HG02588 (cell line): ENCODE data around the gene RARA.

Experiments
- ATAC-seq: cut with Tn5 transposase; IDR thresholded peaks from one replicate; pipeline ENCODE4 v1.9.1; 2021; ENCODE audit warnings: mild to moderate bottlenecking, moderate library complexity; ENCODE audit not compliant: unreplicated experiment

The RARA gene

GRCh38 chr17:40327244-40327729 lies 18.3 kb downstream of the RARA start:
- no peak for ATAC-seq

- ATAC-seq: no peak
These were observed 18.9 kb downstream of the RARA start for GRCh38 chr17:40327735-40328385.

GRCh38 chr17:40328386-40328766 lies 19.4 kb downstream of the RARA start:
- no peak for ATAC-seq

GRCh38 chr17:40329839-40330794 lies 21.1 kb downstream of the RARA start:
- ATAC-seq: no peak

- ATAC-seq: no peak
These were observed 22.0 kb downstream of the RARA start for GRCh38 chr17:40330850-40331470.

- ATAC-seq: no peak
These were observed 23.0 kb downstream of the RARA start for GRCh38 chr17:40331743-40332641.

- no peak for ATAC-seq
These were observed 24.9 kb downstream of the RARA start for GRCh38 chr17:40333781-40334448.

GRCh38 chr17:40335620-40336019 lies 26.6 kb downstream of the RARA start:
- ATAC-seq: no peak

- ATAC-seq: no peak
These were observed 28.4 kb downstream of the RARA start for GRCh38 chr17:40337351-40337750.

GRCh38 chr17:40338058-40338457 lies 29.1 kb downstream of the RARA start:
- ATAC-seq: no peak

GRCh38 chr17:40338941-40339649 lies 30.1 kb downstream of the RARA start:
- no peak for ATAC-seq

- ATAC-seq: no peak
These were observed 31.3 kb downstream of the RARA start for GRCh38 chr17:40340327-40340726.

GRCh38 chr17:40340880-40341807 lies 32.2 kb downstream of the RARA start:
- ATAC-seq: peak; percentile 73

GRCh38 chr17:40341808-40342503 lies 33.0 kb downstream of the RARA start:
- ATAC-seq: no peak

GRCh38 chr17:40342504-40343218 lies 33.7 kb downstream of the RARA start:
- no peak for ATAC-seq

GRCh38 chr17:40343219-40344119 lies 34.5 kb downstream of the RARA start:
- ATAC-seq: no peak
